K562 (cell line): ENCODE measurements around the gene PKP1. TPM values are rescaled to one million over a fixed set of nuclear protein-coding genes. Genes with fewer than 3 reads are reported as not detected.
A peak's percentile ranks its signal among the peaks of the same experiment; 100 is the strongest.

ENCODE experiments used
- ARID2 ChIP-seq: fragments of 450-650 bp; IDR thresholded peaks from 2 replicates; pipeline ENCODE4 v1.6.1; 2017; ENCODE audit warnings: antibody characterized with exemption, mild to moderate bottlenecking
- ATF4 ChIP-seq: fragments of 450-650 bp; formaldehyde crosslinking; IDR thresholded peaks from 2 replicates; pipeline ENCODE4 v1.4.0; 2022; ENCODE audit warnings: mild to moderate bottlenecking, moderate library complexity
- CBX1 ChIP-seq: sonication (generic); IDR thresholded peaks from 2 replicates; pipeline ENCODE4 v1.6.1; 2016; ENCODE audit warnings: antibody characterized with exemption, low read depth, mild to moderate bottlenecking
- CREM ChIP-seq: IDR thresholded peaks from 2 replicates; pipeline ENCODE4 v1.6.1; 2014; ENCODE audit warnings: antibody characterized with exemption, low read depth
- CTBP1 ChIP-seq: fragments of 450-650 bp; IDR thresholded peaks from 2 replicates; pipeline ENCODE4 v1.6.1; 2016; ENCODE audit warnings: borderline replicate concordance
- ESRRA ChIP-seq: fragments of 450-650 bp; IDR thresholded peaks from 2 replicates; pipeline ENCODE4 v1.6.1; 2014; ENCODE audit warnings: low read depth, mild to moderate bottlenecking, moderate library complexity, borderline replicate concordance
- MCM7 ChIP-seq, 2 experiments: fragments of 450-650 bp; IDR thresholded peaks; 2 replicates each; pipeline ENCODE4 v1.6.1; 2016 to 2018
- NRF1 ChIP-seq, 2 experiments: fragments of 450-650 bp; IDR thresholded peaks in 1 of 2; conservative IDR thresholded peaks in 1 of 2; 2 replicates each; pipeline ENCODE4 v1.6.1; 2014; ENCODE audit warnings: mild to moderate bottlenecking in 2 of 2
- PCBP1 ChIP-seq: fragments of 200-400 bp; formaldehyde crosslinking; IDR thresholded peaks from 2 replicates; pipeline ENCODE4 v1.6.1; 2018; ENCODE audit warnings: mild to moderate bottlenecking, low read depth, low read length; ENCODE audit not compliant: poor library complexity, severe bottlenecking
- PTTG1 ChIP-seq: fragments of 450-650 bp; IDR thresholded peaks from 2 replicates; pipeline ENCODE4 v1.6.1; 2016; ENCODE audit warnings: low read depth, mild to moderate bottlenecking, missing genetic modification characterization, missing compliant biosample characterization
- RAD21 ChIP-seq, 2 experiments: fragments of 250-450 bp in 1 of 2; fragments of 450-650 bp in 1 of 2; sonication (Bioruptor Pico) in 1 of 2; formaldehyde crosslinking in 1 of 2; IDR thresholded peaks in 1 of 2; conservative IDR thresholded peaks in 1 of 2; 2 replicates each; pipeline versions ENCODE4 v1.4.0 to v1.8.0; 2020 to 2022; ENCODE audit warnings: mild to moderate bottlenecking in 2 of 2, moderate library complexity in 1 of 2
- RB1 ChIP-seq: fragments of 450-650 bp; IDR thresholded peaks from 2 replicates; pipeline ENCODE4 v1.6.1; 2017; ENCODE audit warnings: low read depth, mild to moderate bottlenecking
- RFX5 ChIP-seq: IDR thresholded peaks from 2 replicates; pipeline ENCODE4 v1.6.1; 2011; ENCODE audit warnings: low read depth, mild to moderate bottlenecking, improper control_type of control experiment, low read length
- SMC3 ChIP-seq: conservative IDR thresholded peaks from 2 replicates; pipeline ENCODE4 v1.6.1; 2011; ENCODE audit warnings: low read depth, low read length, improper control_type of control experiment; ENCODE audit not compliant: insufficient read depth
- STAG1 ChIP-seq: sonication (generic); formaldehyde crosslinking; IDR thresholded peaks from 2 replicates; pipeline ENCODE4 v1.5.0; 2020; ENCODE audit warnings: missing genetic modification reagents, borderline replicate concordance
- THRA ChIP-seq: fragments of 450-650 bp; IDR thresholded peaks from 2 replicates; pipeline ENCODE4 v1.6.1; 2017; ENCODE audit warnings: mild to moderate bottlenecking, moderate library complexity
- ZNF253 ChIP-seq: fragments of 250-450 bp; sonication (Bioruptor Pico); conservative IDR thresholded peaks from 2 replicates; pipeline ENCODE4 v1.6.1; 2021; ENCODE audit warnings: mild to moderate bottlenecking
- polyA plus RNA-seq, 8 experiments: library from polyadenylated mRNA; depleted of rRNA in 4 of 8; stranded (reverse) in 5 of 8; unstranded in 3 of 8; fragments of >200 nt; fragmentation: Nextera tagmentation in 2 of 8; fragmentation: Illumina TruSeq in 1 of 8; extraction: Ambion mirVana in 2 of 8; extraction: Trizol in 1 of 8; gene quantifications; 2 replicates each; pipeline versions ENCODE4 v1.2.1 to v1.2.3, GENCODE V29; 2011 to 2014; ENCODE audit warnings: inconsistent platforms in 1 of 8, missing spikeins in 1 of 8
- total RNA-seq, 7 experiments: library from RNA; depleted of rRNA in 6 of 7; stranded (reverse); fragments of >200 nt in 6 of 7; fragmentation: Illumina TruSeq in 2 of 7; extraction: Trizol in 2 of 7; gene quantifications; 2 replicates each; pipeline versions ENCODE4 v1.2.1 to v1.2.3, GENCODE V29; 2011 to 2021; ENCODE audit warnings: low replicate concordance in 1 of 7
- TF ChIP-seq, protein P1 (sequence below): fragments of 250-450 bp; sonication (Bioruptor Pico); IDR thresholded peaks from 2 replicates; pipeline ENCODE4 v1.4.0; 2020; ENCODE audit warnings: mild to moderate bottlenecking, moderate library complexity
- TF ChIP-seq, protein P2 (sequence below), 3 experiments: IDR thresholded peaks in 2 of 3; conservative IDR thresholded peaks in 1 of 3; 2 replicates each; pipeline ENCODE4 v1.5.1; 2011 to 2012; ENCODE audit warnings: low read length in 3 of 3, mild to moderate bottlenecking in 3 of 3, control low read depth in 2 of 3, improper control_type of control experiment in 1 of 3, inconsistent platforms in 1 of 3, low read depth in 1 of 3, mixed read lengths in 1 of 3, moderate library complexity in 1 of 3; ENCODE audit not compliant: insufficient read depth in 2 of 3
- TF ChIP-seq, protein P3 (sequence below): sonication (generic); formaldehyde crosslinking; IDR thresholded peaks from 2 replicates; pipeline ENCODE4 v1.8.0; 2023; ENCODE audit warnings: mild to moderate bottlenecking, missing genetic modification reagents

Gene PKP1
- total and polyA plus RNA-seq, 9 of the 15 experiments (the other 6 are each of a cell fraction or from before 2014, with no cell fraction given): not detected

DNA sequence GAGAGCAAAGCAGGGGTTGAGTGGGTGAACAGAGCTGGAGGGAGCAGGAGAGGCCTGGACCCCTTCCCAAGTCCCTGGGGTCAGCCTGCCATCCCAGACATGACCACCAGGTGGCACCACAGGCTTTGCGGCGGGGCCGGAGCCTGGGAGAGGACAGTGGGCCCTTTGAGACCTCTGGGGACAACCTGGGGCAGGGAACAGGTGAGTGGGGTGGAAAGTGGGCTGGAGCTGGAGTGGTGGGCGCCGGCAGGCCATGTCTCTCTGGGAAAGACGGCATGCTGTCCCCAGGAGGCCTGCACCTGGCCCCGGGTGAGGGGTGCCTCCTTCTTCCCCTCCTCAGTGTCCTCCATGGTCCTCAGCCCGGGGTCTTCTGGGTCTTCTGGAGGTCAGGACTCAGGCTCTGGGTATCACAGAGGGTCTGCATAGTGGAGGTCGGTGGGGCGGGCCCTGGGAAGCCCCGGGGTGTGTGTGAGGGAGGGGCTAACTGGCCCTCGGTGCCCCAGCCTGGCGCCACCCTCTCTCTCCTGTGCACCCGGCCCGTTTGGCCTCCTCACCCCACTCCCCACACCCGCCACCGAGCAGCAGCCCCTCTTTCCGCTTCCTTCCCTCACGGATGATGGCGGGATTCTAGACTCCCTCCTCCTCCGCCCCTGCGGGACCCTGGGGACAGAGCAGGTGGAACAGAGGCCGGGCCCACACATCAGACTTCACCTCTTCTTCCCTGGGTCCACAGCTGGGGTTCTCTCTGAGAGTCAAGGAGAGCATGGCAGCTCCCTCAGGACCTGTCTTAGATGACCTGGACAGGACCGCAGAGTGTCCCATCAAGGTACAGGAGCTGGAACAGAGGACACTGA is 28.5 kb upstream of the PKP1 start (continued):
- TF ChIP-seq, protein P1, sequence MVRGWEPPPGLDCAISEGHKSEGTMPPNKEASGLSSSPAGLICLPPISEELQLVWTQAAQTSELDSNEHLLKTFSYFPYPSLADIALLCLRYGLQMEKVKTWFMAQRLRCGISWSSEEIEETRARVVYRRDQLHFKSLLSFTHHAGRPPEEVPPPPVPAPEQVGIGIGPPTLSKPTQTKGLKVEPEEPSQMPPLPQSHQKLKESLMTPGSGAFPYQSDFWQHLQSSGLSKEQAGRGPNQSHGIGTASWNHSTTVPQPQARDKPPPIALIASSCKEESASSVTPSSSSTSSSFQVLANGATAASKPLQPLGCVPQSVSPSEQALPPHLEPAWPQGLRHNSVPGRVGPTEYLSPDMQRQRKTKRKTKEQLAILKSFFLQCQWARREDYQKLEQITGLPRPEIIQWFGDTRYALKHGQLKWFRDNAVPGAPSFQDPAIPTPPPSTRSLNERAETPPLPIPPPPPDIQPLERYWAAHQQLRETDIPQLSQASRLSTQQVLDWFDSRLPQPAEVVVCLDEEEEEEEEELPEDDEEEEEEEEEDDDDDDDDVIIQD (CRISPR knock-in tag): no peak
- TF ChIP-seq STAG1: peak; percentile 80
- no peak for TF ChIP-seq PTTG1 (tag)
- TF ChIP-seq, protein P2, sequence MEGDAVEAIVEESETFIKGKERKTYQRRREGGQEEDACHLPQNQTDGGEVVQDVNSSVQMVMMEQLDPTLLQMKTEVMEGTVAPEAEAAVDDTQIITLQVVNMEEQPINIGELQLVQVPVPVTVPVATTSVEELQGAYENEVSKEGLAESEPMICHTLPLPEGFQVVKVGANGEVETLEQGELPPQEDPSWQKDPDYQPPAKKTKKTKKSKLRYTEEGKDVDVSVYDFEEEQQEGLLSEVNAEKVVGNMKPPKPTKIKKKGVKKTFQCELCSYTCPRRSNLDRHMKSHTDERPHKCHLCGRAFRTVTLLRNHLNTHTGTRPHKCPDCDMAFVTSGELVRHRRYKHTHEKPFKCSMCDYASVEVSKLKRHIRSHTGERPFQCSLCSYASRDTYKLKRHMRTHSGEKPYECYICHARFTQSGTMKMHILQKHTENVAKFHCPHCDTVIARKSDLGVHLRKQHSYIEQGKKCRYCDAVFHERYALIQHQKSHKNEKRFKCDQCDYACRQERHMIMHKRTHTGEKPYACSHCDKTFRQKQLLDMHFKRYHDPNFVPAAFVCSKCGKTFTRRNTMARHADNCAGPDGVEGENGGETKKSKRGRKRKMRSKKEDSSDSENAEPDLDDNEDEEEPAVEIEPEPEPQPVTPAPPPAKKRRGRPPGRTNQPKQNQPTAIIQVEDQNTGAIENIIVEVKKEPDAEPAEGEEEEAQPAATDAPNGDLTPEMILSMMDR (IDR thresholded peaks at IDR 0.05 in 2 of 3, conservative IDR thresholded peaks at IDR 0.05 in 1 of 3; ENCODE audit: insufficient read depth in 2 of 3, low read depth in 1 of 3, low read length in 3 of 3): peak; percentile 95 to 98 (median 96)
- TF ChIP-seq, protein P3, sequence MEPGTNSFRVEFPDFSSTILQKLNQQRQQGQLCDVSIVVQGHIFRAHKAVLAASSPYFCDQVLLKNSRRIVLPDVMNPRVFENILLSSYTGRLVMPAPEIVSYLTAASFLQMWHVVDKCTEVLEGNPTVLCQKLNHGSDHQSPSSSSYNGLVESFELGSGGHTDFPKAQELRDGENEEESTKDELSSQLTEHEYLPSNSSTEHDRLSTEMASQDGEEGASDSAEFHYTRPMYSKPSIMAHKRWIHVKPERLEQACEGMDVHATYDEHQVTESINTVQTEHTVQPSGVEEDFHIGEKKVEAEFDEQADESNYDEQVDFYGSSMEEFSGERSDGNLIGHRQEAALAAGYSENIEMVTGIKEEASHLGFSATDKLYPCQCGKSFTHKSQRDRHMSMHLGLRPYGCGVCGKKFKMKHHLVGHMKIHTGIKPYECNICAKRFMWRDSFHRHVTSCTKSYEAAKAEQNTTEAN: no peak
- TF ChIP-seq PCBP1: peak; percentile 62
- no peak for TF ChIP-seq ZNF253 (CRISPR knock-in tag)
- TF ChIP-seq CTBP1: peak; percentile 23; the same call in 1 of the 2 replicates
- no peak for TF ChIP-seq MCM7 (IDR thresholded peaks at IDR 0.05)
- 0 out of 2 replicates have a peak, but pooled peaks have one; percentile 40 for TF ChIP-seq ARID2
- no peak for TF ChIP-seq CBX1
- peak; percentile 74; the same call in 1 of the 2 replicates for TF ChIP-seq RB1
- no peak for TF ChIP-seq NRF1 (conservative IDR thresholded peaks at IDR 0.05 in 1 of 2, IDR thresholded peaks at IDR 0.05 in 1 of 2)
- peak; percentile 93 to 97 for TF ChIP-seq RAD21 (CRISPR knock-in tag; conservative IDR thresholded peaks at IDR 0.05 in 1 of 2, IDR thresholded peaks at IDR 0.05 in 1 of 2)
- TF ChIP-seq SMC3: peak; percentile 96
- 0 out of 2 replicates have a peak, but pooled peaks have one; percentile 7 for TF ChIP-seq ATF4 (CRISPR knock-in tag)
- peak; percentile 11; the same call in 1 of the 2 replicates for TF ChIP-seq CREM
- TF ChIP-seq RFX5: no peak
- TF ChIP-seq THRA: no peak
- TF ChIP-seq ESRRA: 0 out of 2 replicates have a peak, but pooled peaks have one; percentile 22
